Measurements from ENCODE around the gene ACADL. TPM values are rescaled to one million over a fixed set of nuclear protein-coding genes. Genes with fewer than 3 reads are reported as not detected.
"Not testable (repeated sequence)": the region's sequence is repeated elsewhere in the genome, so short reads cannot be mapped to it uniquely, and the experiment has no call there.

ACADL gene
- total RNA-seq, 2 experiments from 2014 or later: not detected

GRCh38 chr2:210188755-210189154 lies 36.5 kb downstream of the ACADL start:
- no peak overlapping the region for H3K4me3 ChIP-seq (ENCODE audit: low read length)
- TF ChIP-seq CTCF (IDR thresholded peaks at IDR 0.05): no peak
- no peak for DNase-seq
- ChIA-PET POLR2A (interaction anchor here (1.1 kb wide), 1 partner anchor 17 kb away, joined by 3 read pairs; no protein-coding TSS in a partner anchor), CTCF (no interaction called here)
- Mint-ChIP-seq H3K9me3 (peaks cover 18% of the 10 kb centered on the region), H3K27ac (no peak overlapping the region), H3K4me1 (ENCODE audit: low read depth) (no peaks in the 10 kb centered on the region), H3K36me3 (ENCODE audit: low read depth) (peaks cover 17% of the 10 kb centered on the region), H3K27me3 (no peaks in the 10 kb centered on the region), H3K4me3 (no peak overlapping the region)
- intact Hi-C loops (cut with DNase I, micrococcal nuclease): no loop called here
- H3K27me3 ChIP-seq (ENCODE audit: control insufficient read depth in 1 of 2, insufficient read depth in 2 of 2, low read length in 2 of 2): no peaks in the 10 kb centered on the region
- H3K4me1 ChIP-seq (ENCODE audit: insufficient read depth, low read length): no peaks in the 10 kb centered on the region
- H3K9me3 ChIP-seq (ENCODE audit: control insufficient read depth in 1 of 2, insufficient read depth in 1 of 2, low read length in 2 of 2): peaks cover 0 to 15% of the 10 kb centered on the region in 2 experiments
- no peaks in the 10 kb centered on the region for H3K36me3 ChIP-seq (ENCODE audit: insufficient read depth, low read length)
- ATAC-seq (ENCODE audit: poor library complexity): no peak
- H3K27ac ChIP-seq (ENCODE audit: low read depth in 1 of 2, low read length in 2 of 2): no peak overlapping the region

- CTCF ChIA-PET: no interaction called here
- peaks cover 22% of the 10 kb centered on the region for H3K9me3 Mint-ChIP-seq
- Histone ChIP-seq H3K36me3 (ENCODE audit: insufficient read depth, low read length) (no peaks in the 10 kb centered on the region), H3K27me3 (ENCODE audit: control insufficient read depth in 1 of 2, insufficient read depth in 2 of 2, low read length in 2 of 2) (no peaks in the 10 kb centered on the region), H3K27ac (ENCODE audit: low read depth in 1 of 2, low read length in 2 of 2) (no peak overlapping the region), H3K9me3 (ENCODE audit: control insufficient read depth in 1 of 2, insufficient read depth in 1 of 2, low read length in 2 of 2) (peaks cover 0 to 15% of the 10 kb centered on the region in 2 experiments), H3K4me3 (ENCODE audit: low read length) (no peak overlapping the region), H3K4me1 (ENCODE audit: insufficient read depth, low read length) (no peaks in the 10 kb centered on the region)
- ATAC-seq (ENCODE audit: poor library complexity) (no peak), DNase-seq (no peak)
- no peaks in the 10 kb centered on the region for H3K4me1 Mint-ChIP-seq (ENCODE audit: low read depth)
- TF ChIP-seq CTCF (IDR thresholded peaks at IDR 0.05): no peak
- no peak overlapping the region for H3K27ac Mint-ChIP-seq
- H3K36me3 Mint-ChIP-seq (ENCODE audit: low read depth): peaks cover 22% of the 10 kb centered on the region
- H3K4me3 Mint-ChIP-seq: no peak overlapping the region
- no peaks in the 10 kb centered on the region for H3K27me3 Mint-ChIP-seq
- POLR2A ChIA-PET: interaction anchor here (1.1 kb wide), 1 partner anchor 16 kb away, joined by 3 read pairs; no protein-coding TSS in a partner anchor
- intact Hi-C loops (cut with DNase I, micrococcal nuclease): no loop called here
Measured at GRCh38 chr2:210188190-210188589, 37.1 kb downstream of the ACADL start.

GRCh38 chr2:210183936-210184335 lies 41.3 kb downstream of the ACADL start:
- not testable (repeated sequence) for DNase-seq; H3K4me3 ChIP-seq (ENCODE audit: low read length)

GRCh38 chr2:210181606-210182088 lies 43.6 kb downstream of the ACADL start:
- H3K27me3 ChIP-seq (ENCODE audit: control insufficient read depth in 1 of 2, insufficient read depth in 2 of 2, low read length in 2 of 2); CTCF ChIA-PET; H3K36me3 ChIP-seq (ENCODE audit: insufficient read depth, low read length); H3K4me3 ChIP-seq (ENCODE audit: low read length); H3K27me3 Mint-ChIP-seq; intact Hi-C loops (cut with DNase I, micrococcal nuclease); H3K27ac ChIP-seq (ENCODE audit: low read depth in 1 of 2, low read length in 2 of 2): not testable (repeated sequence)
- POLR2A ChIA-PET: interaction anchor here (2.6 kb wide), 1 partner anchor 10 kb away, joined by 17 read pairs; the partner anchor contains the start of gene KANSL1L
- Mint-ChIP-seq H3K4me1 (ENCODE audit: low read depth) (peaks cover 27% of the 10 kb centered on the region), H3K27ac (peak overlapping the region; percentile 69), H3K36me3 (ENCODE audit: low read depth) (peaks cover 34% of the 10 kb centered on the region), H3K4me3 (peak overlapping the region; percentile 54), H3K9me3 (peaks cover 26% of the 10 kb centered on the region)
- H3K9me3 ChIP-seq (ENCODE audit: control insufficient read depth in 1 of 2, insufficient read depth in 1 of 2, low read length in 2 of 2): peaks cover 0 to 15% of the 10 kb centered on the region in 2 experiments
- peaks cover 13% of the 10 kb centered on the region for H3K4me1 ChIP-seq (ENCODE audit: insufficient read depth, low read length)
- ATAC-seq (ENCODE audit: poor library complexity) (peak; percentile 29), DNase-seq (peak in 10 of 14 experiments; percentile 3 to 44 (median 24))

More at GRCh38 chr2:210183936-210184335, 41.3 kb downstream of the ACADL start:
- intact Hi-C loops (cut with DNase I, micrococcal nuclease); H3K27ac Mint-ChIP-seq; CTCF ChIA-PET; H3K27me3 Mint-ChIP-seq; H3K4me3 Mint-ChIP-seq; H3K27me3 ChIP-seq (ENCODE audit: control insufficient read depth in 1 of 2, insufficient read depth in 2 of 2, low read length in 2 of 2); ATAC-seq (ENCODE audit: poor library complexity); H3K27ac ChIP-seq (ENCODE audit: low read depth in 1 of 2, low read length in 2 of 2); POLR2A ChIA-PET; H3K36me3 ChIP-seq (ENCODE audit: insufficient read depth, low read length): not testable (repeated sequence)
- Histone ChIP-seq H3K4me1 (ENCODE audit: insufficient read depth, low read length) (peaks cover 13% of the 10 kb centered on the region), H3K9me3 (ENCODE audit: control insufficient read depth in 1 of 2, insufficient read depth in 1 of 2, low read length in 2 of 2) (peaks cover 0 to 15% of the 10 kb centered on the region in 2 experiments)
- Mint-ChIP-seq H3K36me3 (ENCODE audit: low read depth) (peaks cover 34% of the 10 kb centered on the region), H3K4me1 (ENCODE audit: low read depth) (peaks cover 27% of the 10 kb centered on the region), H3K9me3 (peaks cover 24% of the 10 kb centered on the region)

GRCh38 chr2:210181033-210181605 lies 44.1 kb downstream of the ACADL start:
- H3K9me3 Mint-ChIP-seq: peaks cover 21% of the 10 kb centered on the region
- CTCF ChIA-PET; H3K36me3 ChIP-seq (ENCODE audit: insufficient read depth, low read length); H3K27me3 Mint-ChIP-seq; ATAC-seq (ENCODE audit: poor library complexity); H3K4me3 ChIP-seq (ENCODE audit: low read length); H3K27me3 ChIP-seq (ENCODE audit: control insufficient read depth in 1 of 2, insufficient read depth in 2 of 2, low read length in 2 of 2); intact Hi-C loops (cut with DNase I, micrococcal nuclease); H3K27ac ChIP-seq (ENCODE audit: low read depth in 1 of 2, low read length in 2 of 2); DNase-seq: not testable (repeated sequence)
- POLR2A ChIA-PET: interaction anchor here (2.6 kb wide), 1 partner anchor 10 kb away, joined by 17 read pairs; the partner anchor contains the start of gene KANSL1L
- Histone ChIP-seq H3K9me3 (ENCODE audit: control insufficient read depth in 1 of 2, insufficient read depth in 1 of 2, low read length in 2 of 2) (peaks cover 0 to 15% of the 10 kb centered on the region in 2 experiments), H3K4me1 (ENCODE audit: insufficient read depth, low read length) (peaks cover 13% of the 10 kb centered on the region)
- H3K36me3 Mint-ChIP-seq (ENCODE audit: low read depth): peaks cover 34% of the 10 kb centered on the region
- peaks cover 27% of the 10 kb centered on the region for H3K4me1 Mint-ChIP-seq (ENCODE audit: low read depth)
- H3K27ac Mint-ChIP-seq: peak overlapping the region; percentile 69
- H3K4me3 Mint-ChIP-seq: peak overlapping the region; percentile 54

Data from CD4-positive, alpha-beta T cell (primary cell).